Measurements from ENCODE around the gene POLR2F.

The POLR2F gene

GRCh38 chr22:37953437-37954179 is at the start of gene POLR2F, which contains the start of gene C22orf23:
TSS of gene POLR2F (plus strand) at chr22:37953699. CDS start at chr22:37953788, 89 bp downstream.
TSS of gene C22orf23 (minus strand) at chr22:37953601. CDS start at chr22:37953149, 452 bp downstream.
- peak; percentile 34 to 95 (median 88) for DNase-seq

GRCh38 chr22:37904572-37905533 is 48.6 kb upstream of the POLR2F start:
- DNase-seq: peak in 40 of 58 donors; percentile 8 to 79 (median 48)

DNA sequence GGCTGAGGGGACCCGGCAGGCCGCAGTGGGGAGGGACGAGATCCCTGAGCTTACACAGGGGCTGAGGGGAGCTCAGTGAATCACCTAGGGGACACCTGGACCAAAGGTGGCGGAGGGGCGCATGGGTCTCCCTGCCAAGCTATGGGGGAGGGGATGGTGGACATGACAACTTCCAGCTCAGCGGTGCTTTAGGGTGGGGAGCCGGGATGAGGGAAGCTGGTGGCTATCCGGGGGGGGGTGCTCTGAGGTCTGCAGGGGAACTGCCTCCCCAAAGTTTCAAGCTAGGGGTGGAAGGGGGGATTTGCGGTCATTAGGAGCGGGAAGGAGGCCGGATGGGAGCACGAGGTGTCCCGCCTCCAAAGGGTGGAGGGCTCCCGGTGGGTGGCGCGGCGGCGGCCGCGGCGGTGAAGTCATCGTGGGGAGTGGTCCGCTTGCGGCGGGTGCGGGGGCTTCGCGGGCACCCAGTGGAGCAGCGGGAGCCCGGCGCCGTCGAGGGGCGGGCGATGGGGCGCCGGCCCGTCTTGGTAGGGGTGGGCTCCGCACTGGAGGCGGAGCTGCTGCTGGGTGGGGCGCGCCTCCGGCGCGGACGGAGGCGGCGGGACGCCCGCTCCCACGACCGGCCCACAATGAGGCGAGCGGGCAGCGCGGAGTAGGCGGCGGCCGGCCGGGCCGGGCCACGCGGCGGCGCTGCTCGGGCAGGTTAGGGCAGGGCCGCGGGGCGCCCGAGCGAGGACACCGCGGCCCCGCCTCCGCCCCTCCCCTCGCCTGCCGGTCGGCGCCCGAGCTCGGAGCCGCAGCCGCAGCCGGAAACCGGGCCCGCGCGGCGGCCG is 47.8 kb upstream of the POLR2F start, which contains the start of gene MICALL1:
Gene MICALL1, plus strand, starts transcription at position 764 of the 830 bp plus-strand sequence. CDS start 126 bp downstream, outside the sequence.
- DNase-seq: peak in 21 of 58 donors; percentile 15 to 65 (median 39)

GRCh38 chr22:37906364-37907008 is 47.0 kb upstream of the POLR2F start:
- peak in 3 of 58 donors; percentile 11 to 45 (median 23) for DNase-seq

DNA sequence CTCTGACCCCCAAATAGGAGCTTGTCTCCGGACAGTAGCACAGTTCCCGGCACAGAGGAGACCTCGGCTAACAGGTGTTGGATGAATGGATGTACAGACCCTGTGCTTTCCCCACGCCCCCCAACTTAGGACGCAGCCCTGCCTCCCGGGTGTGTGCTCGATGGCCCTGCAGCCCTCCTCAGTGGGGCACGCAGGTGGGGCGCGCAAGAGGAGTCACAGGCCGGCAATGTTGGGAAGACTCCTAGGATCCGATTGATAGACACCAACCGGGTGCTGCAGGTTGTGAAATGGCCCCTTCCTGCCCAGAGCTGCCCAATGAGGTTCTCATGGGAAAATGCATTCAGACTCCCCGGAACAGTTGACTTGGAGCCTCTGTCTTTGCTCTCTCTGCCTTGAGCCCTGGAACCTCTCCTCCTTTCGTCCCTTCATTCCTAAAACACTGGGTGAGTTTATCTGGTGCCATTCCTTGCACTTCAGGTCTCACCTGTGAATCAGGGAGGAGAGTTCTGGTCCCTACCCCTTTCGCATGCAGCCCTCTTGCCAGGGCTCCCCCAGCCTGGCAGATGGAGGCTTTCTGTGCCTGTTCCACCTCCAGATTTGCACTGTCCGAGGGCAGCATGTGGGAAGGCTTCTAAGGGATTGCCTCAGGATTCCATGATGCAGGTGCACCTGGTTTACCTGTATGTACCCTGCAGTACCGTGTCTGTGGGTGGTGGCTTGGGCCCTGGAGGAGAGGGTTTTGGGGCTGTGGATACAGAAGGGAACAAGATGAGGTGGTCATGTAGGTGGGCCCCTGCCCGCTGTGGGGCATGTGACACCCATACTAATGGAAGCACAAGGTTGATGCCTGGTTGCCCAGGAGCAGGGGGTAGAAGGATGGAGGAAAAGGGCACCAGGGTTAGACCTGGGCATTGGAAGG is 46.2 kb upstream of the POLR2F start:
- DNase-seq: no peak

DNA sequence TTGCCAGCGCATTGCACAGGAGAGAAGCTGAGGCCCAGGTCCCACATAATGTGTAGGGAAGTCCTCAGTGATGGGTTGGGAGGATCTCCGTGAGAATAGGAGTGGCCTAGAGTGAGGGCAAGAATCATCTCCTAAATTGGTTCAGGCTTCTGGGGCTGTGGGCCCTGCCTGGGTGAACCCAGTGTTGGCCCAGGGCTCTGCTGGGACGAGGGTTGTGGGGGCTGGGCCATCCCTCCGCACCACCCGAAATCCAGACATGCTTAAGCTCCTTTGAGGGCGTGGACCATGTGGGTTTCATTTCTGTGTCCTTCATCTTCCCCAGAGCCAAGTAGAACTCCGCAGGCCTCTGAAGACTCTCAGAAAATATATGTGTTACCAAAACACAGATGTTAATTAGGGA is 43.7 kb upstream of the POLR2F start:
- DNase-seq: peak in 2 of 58 donors; percentile 5 to 12

DNA sequence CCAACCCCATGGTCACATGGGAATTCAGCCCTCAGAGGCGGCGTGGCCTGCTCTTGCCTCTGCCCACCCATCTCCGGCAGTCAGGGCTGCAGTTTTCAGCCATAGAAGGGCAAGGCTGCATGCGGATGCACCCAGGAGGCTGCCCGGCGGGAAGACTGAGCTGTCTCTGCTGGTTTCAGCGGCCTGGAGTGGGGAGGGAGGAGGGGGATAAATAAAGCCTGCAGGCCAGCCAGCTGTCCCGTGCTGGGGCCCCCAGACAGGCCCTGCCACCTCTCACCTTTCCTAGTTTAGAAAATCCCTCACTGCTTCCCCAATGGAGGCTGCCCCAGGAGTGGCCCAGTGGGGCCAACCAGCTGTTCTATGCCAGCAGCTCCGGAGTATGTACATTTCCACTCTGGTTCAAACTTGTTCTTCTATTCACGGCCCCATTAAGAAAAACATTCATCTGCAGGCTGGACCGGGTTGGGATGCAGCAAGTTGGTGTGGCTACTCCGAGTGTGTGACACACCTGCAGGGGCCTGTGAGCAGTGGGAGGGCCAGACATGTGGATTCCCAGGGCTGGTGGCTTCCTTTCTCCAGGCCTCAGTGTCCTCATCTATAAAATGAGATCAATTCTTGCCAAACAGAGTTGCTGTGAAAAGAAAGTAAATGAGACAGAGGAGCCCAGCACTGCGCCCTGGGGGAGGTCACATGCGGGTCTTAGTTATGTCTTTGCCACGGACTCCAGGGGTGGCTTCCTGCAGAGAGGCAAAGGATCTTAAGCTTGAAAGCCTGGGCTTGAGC is 42.4 kb upstream of the POLR2F start:
- DNase-seq: peak in 3 of 58 donors; percentile 15 to 33 (median 24)

GRCh38 chr22:37911697-37912096 is 41.8 kb upstream of the POLR2F start:
- DNase-seq: no peak

DNA sequence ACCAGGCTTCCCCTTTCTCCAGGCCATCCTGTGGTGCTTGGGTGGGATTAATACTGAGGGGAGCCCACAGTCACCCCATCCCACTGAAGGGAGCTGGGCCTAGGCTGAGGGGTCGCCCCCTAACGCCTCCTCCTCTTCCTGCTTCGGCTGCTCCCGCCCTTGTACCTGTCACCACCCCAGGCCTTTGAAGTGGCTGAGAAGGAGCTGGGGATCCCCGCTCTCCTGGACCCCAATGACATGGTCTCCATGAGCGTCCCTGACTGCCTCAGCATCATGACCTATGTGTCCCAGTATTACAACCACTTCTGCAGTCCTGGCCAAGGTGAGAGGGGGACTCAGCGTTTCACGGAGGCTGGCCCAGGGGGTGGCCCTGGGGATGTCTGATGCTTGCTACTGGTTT is 41.3 kb upstream of the POLR2F start:
- DNase-seq: no peak

DNA sequence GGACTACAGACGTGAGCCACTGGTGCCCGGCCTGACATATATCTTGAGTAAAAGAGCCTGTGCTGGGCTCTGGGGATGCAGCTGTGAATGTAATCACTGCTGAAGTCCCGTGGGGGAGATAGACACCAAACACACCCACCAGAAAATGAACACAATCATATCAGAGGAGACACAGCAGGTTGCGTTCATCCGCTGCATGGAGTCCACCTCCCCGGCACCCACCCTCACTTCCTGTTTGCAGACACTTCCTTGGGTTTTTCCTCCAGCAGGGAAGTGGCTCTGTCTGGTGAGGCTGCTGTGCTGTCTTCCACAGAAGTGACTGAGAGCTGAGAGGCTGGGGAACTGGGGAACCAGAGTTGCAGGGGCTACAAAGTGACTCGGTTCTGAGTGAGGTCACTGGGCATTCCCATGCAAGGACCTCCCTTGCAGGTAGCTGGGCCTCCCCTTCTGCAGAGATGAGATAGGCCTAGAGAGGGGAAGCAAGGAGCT is 40.2 kb upstream of the POLR2F start:
- no peak for DNase-seq

DNA sequence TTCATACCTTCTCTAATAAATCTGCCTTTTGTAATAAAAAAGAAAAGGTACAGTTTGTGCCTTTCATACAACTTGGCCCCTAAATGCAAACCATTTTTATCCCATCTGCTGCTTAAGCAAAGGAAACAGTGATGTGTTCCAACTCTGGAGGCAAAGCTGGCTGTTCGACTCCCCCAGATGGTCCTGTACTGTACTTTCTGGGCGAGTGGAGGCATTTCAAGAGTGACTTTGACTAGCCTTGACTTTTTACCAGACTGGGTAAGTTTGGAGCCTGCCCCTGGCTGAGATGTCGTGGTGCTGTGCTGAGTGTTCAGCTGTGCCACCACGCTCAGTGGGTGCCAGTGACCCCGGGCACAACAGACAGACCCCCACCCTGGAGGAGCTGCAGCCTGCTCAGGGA is 37.2 kb upstream of the POLR2F start:
- DNase-seq: no peak

GRCh38 chr22:37917874-37918548 is 35.5 kb upstream of the POLR2F start:
- no peak for DNase-seq

GRCh38 chr22:37918580-37919270 is 34.8 kb upstream of the POLR2F start:
- no peak for DNase-seq

- DNase-seq: no peak
Observed at GRCh38 chr22:37920126-37920525, 33.4 kb upstream of the POLR2F start.

DNA sequence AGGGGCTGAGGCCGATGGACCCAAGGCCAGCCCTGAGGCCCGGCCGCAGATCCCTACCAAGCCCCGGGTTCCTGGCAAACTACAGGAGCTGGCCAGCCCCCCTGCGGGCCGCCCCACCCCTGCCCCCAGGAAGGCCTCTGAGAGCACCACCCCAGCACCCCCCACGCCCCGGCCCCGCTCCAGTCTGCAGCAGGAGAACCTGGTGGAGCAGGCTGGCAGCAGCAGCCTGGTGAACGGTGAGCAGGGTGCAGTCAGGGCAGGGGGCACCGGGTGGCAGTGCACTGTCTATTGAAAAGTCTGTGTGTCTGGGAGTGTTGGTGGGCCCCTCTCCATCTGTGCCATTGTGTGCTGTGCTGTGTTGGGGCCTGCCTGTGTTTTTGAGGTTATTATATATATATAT is 31.3 kb upstream of the POLR2F start:
- no peak for DNase-seq

GRCh38 chr22:37923927-37924326 is 29.6 kb upstream of the POLR2F start:
- no peak for DNase-seq
